Measurements from ENCODE around the gene HSPA1B.

Gene HSPA1B

DNA sequence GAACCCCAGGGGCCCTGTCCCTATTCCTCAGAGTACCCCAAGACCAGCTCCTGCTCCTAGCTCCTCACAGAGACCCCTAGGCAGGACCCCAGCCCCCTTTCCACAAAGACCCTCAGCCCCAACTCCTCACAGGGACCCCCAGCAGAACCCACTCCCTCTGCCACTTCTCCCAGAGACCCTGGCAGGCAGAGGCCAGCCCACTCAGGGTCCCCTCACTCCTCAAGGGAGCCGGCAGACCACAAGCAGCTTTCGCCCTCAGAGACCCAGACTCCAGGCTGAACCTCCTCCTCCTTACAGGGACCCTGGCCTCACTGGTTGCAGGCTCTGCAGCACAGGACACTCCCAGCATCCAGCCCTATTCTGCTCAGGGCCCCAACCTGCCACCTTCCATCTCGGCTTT, 50.7 kb downstream of the HSPA1B start:
- no peak for DNase-seq (ENCODE audit: low read depth in 1 of 2, low spot score in 1 of 2)

- DNase-seq (ENCODE audit: low read depth in 1 of 2, low spot score in 1 of 2), result no peak
Measured at GRCh38 chr6:31878726-31879125, 51.2 kb downstream of the HSPA1B start, which contains the start of gene SLC44A4. SLC44A4 (minus strand) TSS chr6:31878997; CDS start chr6:31878980, 17 bp downstream.

- DNase-seq (ENCODE audit: low read depth in 1 of 2, low spot score in 1 of 2), result no peak
Measured at GRCh38 chr6:31879143-31879542, 51.6 kb downstream of the HSPA1B start.
